Endothelial cell of umbilical vein (primary cell): ENCODE results near the gene SEC31A. TPM values are rescaled to one million over a fixed set of nuclear protein-coding genes. Genes with fewer than 3 reads are reported as not detected.

Source experiments
- BruUV-seq: library from RNA; stranded (reverse); fragments of 400-500 nt; replicated peaks from 2 replicates; lab custom pipeline; 2021; lab: Mats Ljungman, UMichigan
- CTCF ChIA-PET: fragments of 300-600, 350-600 bp; sonication (Branson Sonifier 250); formaldehyde crosslinking; loops from one replicate; lab custom pipeline; 2021; ENCODE audit warnings: antibody characterized with exemption, inconsistent platforms; lab: Charles Lee
- POLR2A ChIA-PET: fragments of 300-600, 350-600 bp; sonication (Branson Sonifier 250); formaldehyde crosslinking; loops from one replicate; lab custom pipeline; 2021; ENCODE audit warnings: antibody characterized with exemption, inconsistent platforms; lab: Charles Lee
- DNase-seq: peaks from one replicate; pipeline ENCODE4 v3.0.0-alpha.2; 2011; ENCODE audit warnings: low read depth, low spot score
- FAIRE-seq: peaks from 2 replicates; lab custom pipeline; 2011; peaks lifted over from hg19 to GRCh38; lab: Jason Lieb, UNC
- H2AFZ ChIP-seq: 2 replicates; pipeline ENCODE4 v1.6.0; 2012; ENCODE audit warnings: low read depth, low read length, control low read depth, inconsistent platforms
- H3K27ac ChIP-seq: 2 replicates; pipeline ENCODE4 v1.5.1; 2011; ENCODE audit warnings: low read depth, mild to moderate bottlenecking, control low read depth, low read length, moderate library complexity; ENCODE audit not compliant: insufficient read depth
- H3K27me3 ChIP-seq, 2 experiments: 2 replicates each; pipeline versions ENCODE4 v1.6.0 to v1.6.1; 2011; ENCODE audit warnings: low read length in 2 of 2, mixed read lengths in 1 of 2; ENCODE audit not compliant: control insufficient read depth in 2 of 2, insufficient read depth in 2 of 2
- H3K36me3 ChIP-seq, 2 experiments: 2 replicates in 1 of 2; 3 replicates in 1 of 2; pipeline ENCODE4 v1.5.1; 2011; ENCODE audit warnings: low read length in 2 of 2, mild to moderate bottlenecking in 1 of 2, moderate library complexity in 1 of 2; ENCODE audit not compliant: control insufficient read depth in 2 of 2, insufficient read depth in 2 of 2; ENCODE audit errors: extremely low read depth in 1 of 2
- H3K4me1 ChIP-seq: 3 replicates; pipeline ENCODE4 v1.5.1; 2011; ENCODE audit warnings: mild to moderate bottlenecking, low read length; ENCODE audit not compliant: control insufficient read depth, insufficient read depth; ENCODE audit errors: extremely low read depth
- H3K4me2 ChIP-seq: 2 replicates; pipeline ENCODE4 v1.6.1; 2011; ENCODE audit warnings: low read length, control low read depth, mixed read lengths; ENCODE audit not compliant: insufficient read depth
- H3K4me3 ChIP-seq, 3 experiments: fragments of 200-600 bp in 1 of 3; sonication (generic), shearing (Covaris generic) in 1 of 3; replicated peaks in 1 of 3; 2 replicates each; pipeline ENCODE4 v1.5.1; 2011 to 2016; ENCODE audit warnings: control low read depth in 3 of 3, low read length in 3 of 3, mild to moderate bottlenecking in 2 of 3, inconsistent platforms in 1 of 3, low read depth in 1 of 3, moderate library complexity in 1 of 3; ENCODE audit not compliant: insufficient read depth in 1 of 3
- H3K79me2 ChIP-seq: 2 replicates; pipeline ENCODE4 v1.6.0; 2012; ENCODE audit warnings: low read length, inconsistent platforms; ENCODE audit not compliant: control insufficient read depth, insufficient read depth
- H3K9ac ChIP-seq: replicated peaks from 2 replicates; pipeline ENCODE3; 2011; ENCODE audit warnings: low read length, control low read depth; ENCODE audit not compliant: insufficient read depth; ENCODE audit errors: extremely low read depth
- H3K9me1 ChIP-seq: replicated peaks from 3 replicates; pipeline ENCODE4 v1.6.0; 2011; ENCODE audit warnings: mild to moderate bottlenecking, low read length; ENCODE audit not compliant: control insufficient read depth, insufficient read depth; ENCODE audit errors: extremely low read depth
- H3K9me3 ChIP-seq: replicated peaks from 2 replicates; pipeline ENCODE4 v1.5.1; 2012; ENCODE audit warnings: low read length, inconsistent platforms; ENCODE audit not compliant: control insufficient read depth, insufficient read depth
- H4K20me1 ChIP-seq: replicated peaks from 2 replicates; pipeline ENCODE3; 2011; ENCODE audit warnings: mild to moderate bottlenecking, low read length; ENCODE audit not compliant: control insufficient read depth, insufficient read depth; ENCODE audit errors: extremely low read depth
- CTCF ChIP-seq, 2 donors: IDR thresholded peaks; 1 replicate in 1 of 2; 2 replicates in 1 of 2; pipeline ENCODE4 v1.5.1; 2011; ENCODE audit warnings: low read length in 2 of 2, mild to moderate bottlenecking in 2 of 2, moderate library complexity in 2 of 2, control low read depth in 1 of 2, inconsistent platforms in 1 of 2, low read depth in 1 of 2; ENCODE audit not compliant: insufficient read depth in 1 of 2; ENCODE audit errors: extremely low read depth in 1 of 2
- EZH2 ChIP-seq: IDR thresholded peaks from 2 replicates; pipeline ENCODE4 v1.6.1; 2012; ENCODE audit warnings: borderline replicate concordance, low read depth, mild to moderate bottlenecking, moderate library complexity, low read length, inconsistent platforms; ENCODE audit not compliant: severe bottlenecking
- FOS ChIP-seq: IDR thresholded peaks from 2 replicates; pipeline ENCODE4 v1.6.1; 2011; ENCODE audit warnings: mild to moderate bottlenecking, low read length, moderate library complexity, borderline replicate concordance; ENCODE audit not compliant: insufficient read depth
- GATA2 ChIP-seq: IDR thresholded peaks from 2 replicates; pipeline ENCODE4 v1.7.0; 2011; ENCODE audit warnings: low read depth, mild to moderate bottlenecking, moderate library complexity, mixed read lengths, low read length; ENCODE audit not compliant: insufficient read length, insufficient read depth
- JUN ChIP-seq: IDR thresholded peaks from 2 replicates; pipeline ENCODE4 v1.6.1; 2011; ENCODE audit warnings: borderline replicate concordance, low read depth; ENCODE audit not compliant: insufficient read length, insufficient read depth
- MAX ChIP-seq: IDR thresholded peaks from 2 replicates; pipeline ENCODE4 v1.6.1; 2011; ENCODE audit not compliant: insufficient read depth, insufficient read length
- MYC ChIP-seq: IDR thresholded peaks from one replicate; pipeline ENCODE4 v1.6.1; 2011; ENCODE audit warnings: mild to moderate bottlenecking, low read depth, low read length
- POLR2A ChIP-seq: IDR thresholded peaks from 2 replicates; pipeline ENCODE4 v1.6.1; 2012; ENCODE audit warnings: low read depth, mild to moderate bottlenecking, control low read depth, low read length
- POLR2AphosphoS5 ChIP-seq: IDR thresholded peaks from 2 replicates; pipeline ENCODE4 v1.6.1; 2012; ENCODE audit warnings: low read depth, mild to moderate bottlenecking, control low read depth, low read length, moderate library complexity; ENCODE audit not compliant: insufficient read depth
- dilution Hi-C: fragments of 300-500 bp; cut with MboI; formaldehyde crosslinking; loops from one replicate; pipeline ENCODE4 v1.15.0; 2019; ENCODE audit warnings: low sequenced_read_pairs; ENCODE audit not compliant: extremely low pct_ligation_motif_present
- intact Hi-C: fragments of 100-400 bp; cut with micrococcal nuclease; formaldehyde crosslinking; loops from one replicate; pipeline ENCODE4 v1.10.0; 2022
- polyA plus RNA-seq, 4 experiments: library from polyadenylated mRNA; depleted of rRNA in 3 of 4; stranded (reverse) in 3 of 4; unstranded in 1 of 4; fragments of >200 nt; gene quantifications; 2 replicates each; pipeline versions ENCODE4 v1.2.1 to v1.2.3, GENCODE V29; 2011 to 2012; ENCODE audit warnings: missing spikeins in 1 of 4
- total RNA-seq: library from RNA; stranded (reverse); gene quantifications from 2 replicates; pipeline ENCODE4 v1.2.3, GENCODE V29; 2021

SEC31A gene
- total and polyA plus RNA-seq, 2 donors (not counting 3 experiments of a cell fraction or from before 2014, with no cell fraction given): 226 to 301 TPM

GRCh38 chr4:82890528-82890900, 439 bp downstream of the SEC31A start:
- POLR2A ChIA-PET: interaction anchor here (0.9 kb wide), 1 partner anchor 77 kb away, joined by 3 read pairs; no protein-coding TSS in a partner anchor
- Histone ChIP-seq H3K79me2 (peaks cover 59% of the 10 kb centered on the region), H3K27ac (peak overlapping the region; percentile 89), H4K20me1 (peaks cover 11% of the 10 kb centered on the region), H2AFZ (peak overlapping the region; percentile 18), H3K4me1 (peaks cover 27% of the 10 kb centered on the region), H3K9me1 (no peaks in the 10 kb centered on the region), H3K4me3 (peak overlapping the region; percentile 68 to 99 (median 68)), H3K9me3 (no peaks in the 10 kb centered on the region), H3K9ac (peak overlapping the region; percentile 93), H3K27me3 (no peaks in the 10 kb centered on the region), H3K4me2 (peak overlapping the region; percentile 96), H3K36me3 (peaks cover 7 to 15% of the 10 kb centered on the region in 2 experiments)
- no peak for TF ChIP-seq FOS
- TF ChIP-seq MYC: no peak
- no peak for TF ChIP-seq GATA2
- CTCF ChIA-PET: interaction anchor here (1.3 to 2.4 kb wide), 2 partner anchors 10 to 25 kb away, joined by 4 to 10 read pairs; partner anchors contain the start of gene THAP9
- no peak for DNase-seq
- BruUV-seq: TSS peak; percentile 53
- dilution Hi-C loops: no loop called here
- peak; percentile 15 for FAIRE-seq
- intact Hi-C loops: loop anchor here (2.0 kb wide), 1 partner anchor 516 kb away; no protein-coding TSS in a partner anchor

- TF ChIP-seq FOS: no peak
- no peak for TF ChIP-seq MYC
- no peak for TF ChIP-seq GATA2
- TF ChIP-seq POLR2A: no peak
- TF ChIP-seq POLR2AphosphoS5: no peak
- no peak for TF ChIP-seq JUN
- TF ChIP-seq CTCF (IDR thresholded peaks at IDR 0.05; ENCODE audit: extremely low read depth in 1 of 2, insufficient read depth in 1 of 2, low read depth in 1 of 2, low read length in 2 of 2): no peak
- no peak for TF ChIP-seq MAX
- no peak for TF ChIP-seq EZH2
- peak overlapping the region; percentile 89 for H3K27ac ChIP-seq
- FAIRE-seq (no peak), DNase-seq (no peak)
- H3K4me3 ChIP-seq: peak overlapping the region; percentile 68 to 99 (median 68)
- peak overlapping the region; percentile 93 for H3K9ac ChIP-seq
- ChIA-PET POLR2A (interaction anchor here (0.7 kb wide), 1 partner anchor 278 kb away, joined by 7 read pairs; no protein-coding TSS in a partner anchor), CTCF (interaction anchor here (0.6 to 2.4 kb wide), 6 partner anchors 9 to 393 kb away, joined by 3 to 10 read pairs (median 4); partner anchors contain the start of gene THAP9)
- dilution Hi-C loops (no loop called here), intact Hi-C loops (no loop called here)
- no peaks in the 10 kb centered on the region for H3K27me3 ChIP-seq
- no peak overlapping the region for H2AFZ ChIP-seq
- H3K4me1 ChIP-seq: peaks cover 27% of the 10 kb centered on the region
- peaks cover 5 to 14% of the 10 kb centered on the region in 2 experiments for H3K36me3 ChIP-seq
- H3K79me2 ChIP-seq: peaks cover 70% of the 10 kb centered on the region
- H3K4me2 ChIP-seq: peak overlapping the region; percentile 96
- H3K9me3 ChIP-seq: no peaks in the 10 kb centered on the region
- peaks cover 11% of the 10 kb centered on the region for H4K20me1 ChIP-seq
- no peaks in the 10 kb centered on the region for H3K9me1 ChIP-seq
- BruUV-seq: no TSS peak
Measured at GRCh38 chr4:82889287-82889686, 1.7 kb downstream of the SEC31A start.
